ENCODE data around the gene EXOC2.

DNA sequence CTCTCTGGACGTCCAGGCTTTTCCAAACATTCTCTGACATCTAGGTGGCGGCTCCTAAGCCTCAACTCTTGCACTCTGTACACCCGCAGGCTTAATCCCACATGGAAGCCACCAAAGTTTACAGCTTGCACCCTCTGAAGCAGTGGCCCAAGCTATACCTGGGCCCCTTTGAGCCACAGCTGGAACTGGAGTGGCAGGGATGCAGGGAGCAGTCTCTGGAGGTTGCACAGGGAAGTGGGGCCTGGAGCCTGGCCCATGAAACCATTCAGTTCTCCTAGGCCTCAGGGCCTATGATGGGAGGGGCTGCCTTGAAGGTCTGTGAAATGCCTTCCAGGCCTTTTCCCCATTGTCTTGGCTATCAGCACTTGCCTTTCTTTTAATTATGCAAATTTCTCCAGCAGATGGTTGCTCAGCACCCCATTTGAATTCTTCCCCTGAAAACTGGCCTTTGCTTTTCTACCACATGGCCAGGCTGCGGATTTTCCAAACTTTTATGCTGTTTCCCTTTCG, 236.5 kb downstream of the EXOC2 start:
- TF ChIP-seq, protein P1, sequence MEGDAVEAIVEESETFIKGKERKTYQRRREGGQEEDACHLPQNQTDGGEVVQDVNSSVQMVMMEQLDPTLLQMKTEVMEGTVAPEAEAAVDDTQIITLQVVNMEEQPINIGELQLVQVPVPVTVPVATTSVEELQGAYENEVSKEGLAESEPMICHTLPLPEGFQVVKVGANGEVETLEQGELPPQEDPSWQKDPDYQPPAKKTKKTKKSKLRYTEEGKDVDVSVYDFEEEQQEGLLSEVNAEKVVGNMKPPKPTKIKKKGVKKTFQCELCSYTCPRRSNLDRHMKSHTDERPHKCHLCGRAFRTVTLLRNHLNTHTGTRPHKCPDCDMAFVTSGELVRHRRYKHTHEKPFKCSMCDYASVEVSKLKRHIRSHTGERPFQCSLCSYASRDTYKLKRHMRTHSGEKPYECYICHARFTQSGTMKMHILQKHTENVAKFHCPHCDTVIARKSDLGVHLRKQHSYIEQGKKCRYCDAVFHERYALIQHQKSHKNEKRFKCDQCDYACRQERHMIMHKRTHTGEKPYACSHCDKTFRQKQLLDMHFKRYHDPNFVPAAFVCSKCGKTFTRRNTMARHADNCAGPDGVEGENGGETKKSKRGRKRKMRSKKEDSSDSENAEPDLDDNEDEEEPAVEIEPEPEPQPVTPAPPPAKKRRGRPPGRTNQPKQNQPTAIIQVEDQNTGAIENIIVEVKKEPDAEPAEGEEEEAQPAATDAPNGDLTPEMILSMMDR (IDR thresholded peaks at IDR 0.05 in 8 of 11, conservative IDR thresholded peaks at IDR 0.05 in 3 of 11) = no peak
- no peak for TF ChIP-seq POLR2A (IDR thresholded peaks at IDR 0.05)

Data from spleen (tissue), 7 donors.